Tibial artery (tissue), 4 donors: Measurements from ENCODE around the gene UGT1A6.
A peak's percentile ranks its signal among the peaks of the same experiment; 100 is the strongest.

Source experiments
- DNase-seq, 2 donors: peaks; one replicate each; pipeline ENCODE4 v3.0.0-alpha.2; 2019
- H3K27ac ChIP-seq, 2 donors: fragments of 200-600 bp; sonication (generic) in 1 of 2; 1 replicate in 1 of 2; 2 replicates in 1 of 2; pipeline ENCODE4 v1.5.1; 2018 to 2019; ENCODE audit warnings: mild to moderate bottlenecking in 1 of 2
- H3K27me3 ChIP-seq, 2 donors: fragments of 200-600 bp; sonication (generic) in 1 of 2; one replicate each; pipeline versions ENCODE4 v1.5.1 to v1.6.0; 2016 to 2019
- H3K36me3 ChIP-seq, 3 donors: fragments of 200-600 bp; sonication (generic) in 2 of 3; one replicate each; pipeline ENCODE4 v1.5.1; 2016 to 2019; ENCODE audit warnings: mild to moderate bottlenecking in 2 of 3
- H3K4me1 ChIP-seq, 4 donors: fragments of 200-600 bp; sonication (generic) in 2 of 4; 1 replicate in 3 of 4; 2 replicates in 1 of 4; pipeline ENCODE4 v1.5.1; 2016 to 2019
- H3K4me3 ChIP-seq, 2 donors: fragments of 200-600 bp; sonication (generic) in 1 of 2; 1 replicate in 1 of 2; 2 replicates in 1 of 2; pipeline ENCODE4 v1.5.1; 2018 to 2019; ENCODE audit warnings: mild to moderate bottlenecking in 2 of 2
- H3K9me3 ChIP-seq, 3 donors: fragments of 200-600 bp; sonication (generic) in 1 of 3; one replicate each; pipeline ENCODE4 v1.5.1; 2016 to 2019
- CTCF ChIP-seq, 2 experiments: fragments of 200-600 bp in 1 of 2; fragments of 450-650 bp in 1 of 2; IDR thresholded peaks; one replicate each; pipeline ENCODE4 v1.5.1; 2017 to 2019; ENCODE audit warnings: antibody characterized with exemption in 2 of 2, mild to moderate bottlenecking in 1 of 2, moderate library complexity in 1 of 2
- intact Hi-C: fragments of 100-400 bp; cut with DNase I; formaldehyde crosslinking; loops from one replicate; pipeline ENCODE4 v1.15.0; 2023; ENCODE audit warnings: low total_unique reads

The UGT1A6 gene

GRCh38 chr2:233803994-233804393 lies 111.3 kb downstream of the UGT1A6 start:
- Histone ChIP-seq H3K4me3 (no peak overlapping the region), H3K27me3 (peaks cover 0 to 5% of the 10 kb centered on the region in 2 donors), H3K4me1 (no peaks in the 10 kb centered on the region), H3K36me3 (no peaks in the 10 kb centered on the region), H3K27ac (no peak overlapping the region), H3K9me3 (no peaks in the 10 kb centered on the region)
- TF ChIP-seq CTCF (IDR thresholded peaks at IDR 0.05) = no peak
- peak in 1 of 2 donors; percentile 43 for DNase-seq
- intact Hi-C loops = no loop called here

- intact Hi-C loops = no loop called here
- peak; percentile 13 to 48 for DNase-seq
- TF ChIP-seq CTCF (IDR thresholded peaks at IDR 0.05) = no peak
- Histone ChIP-seq H3K27me3 (peaks cover 0 to 9% of the 10 kb centered on the region in 2 donors), H3K36me3 (no peaks in the 10 kb centered on the region), H3K27ac (no peak overlapping the region), H3K4me3 (no peak overlapping the region), H3K4me1 (no peaks in the 10 kb centered on the region), H3K9me3 (no peaks in the 10 kb centered on the region)
Observed at GRCh38 chr2:233807215-233807865, 114.7 kb downstream of the UGT1A6 start.

GRCh38 chr2:233807966-233808935 lies 115.6 kb downstream of the UGT1A6 start:
- H3K36me3 ChIP-seq = no peaks in the 10 kb centered on the region
- peak; percentile 15 to 35 for DNase-seq
- intact Hi-C loops = no loop called here
- peaks cover 0 to 9% of the 10 kb centered on the region in 2 donors for H3K27me3 ChIP-seq
- no peak overlapping the region for H3K27ac ChIP-seq
- H3K9me3 ChIP-seq = no peaks in the 10 kb centered on the region
- TF ChIP-seq CTCF (IDR thresholded peaks at IDR 0.05) = no peak
- H3K4me1 ChIP-seq = no peaks in the 10 kb centered on the region
- H3K4me3 ChIP-seq = no peak overlapping the region

- peak; percentile 3 to 33 for DNase-seq
Observed at GRCh38 chr2:233810385-233810784, 117.7 kb downstream of the UGT1A6 start.

GRCh38 chr2:233811087-233811486 lies 118.4 kb downstream of the UGT1A6 start:
- Histone ChIP-seq H3K4me1 (no peaks in the 10 kb centered on the region), H3K9me3 (no peaks in the 10 kb centered on the region), H3K36me3 (no peaks in the 10 kb centered on the region), H3K4me3 (no peak overlapping the region), H3K27ac (no peak overlapping the region), H3K27me3 (peaks cover 0 to 9% of the 10 kb centered on the region in 2 donors)
- intact Hi-C loops = no loop called here
- no peak for TF ChIP-seq CTCF (IDR thresholded peaks at IDR 0.05)
- DNase-seq = peak in 1 of 2 donors; percentile 29

More at GRCh38 chr2:233810385-233810784, 117.7 kb downstream of the UGT1A6 start:
- Histone ChIP-seq H3K36me3 (no peaks in the 10 kb centered on the region), H3K27ac (no peak overlapping the region), H3K4me3 (no peak overlapping the region), H3K9me3 (no peaks in the 10 kb centered on the region), H3K4me1 (no peaks in the 10 kb centered on the region), H3K27me3 (peaks cover 0 to 9% of the 10 kb centered on the region in 2 donors)
- intact Hi-C loops = no loop called here
- no peak for TF ChIP-seq CTCF (IDR thresholded peaks at IDR 0.05)
